Lower leg skin (tissue), 4 donors: ENCODE measurements around the gene PERM1. TPM values are rescaled to one million over a fixed set of nuclear protein-coding genes. Genes with fewer than 3 reads are reported as not detected.
A peak's percentile ranks its signal among the peaks of the same experiment; 100 is the strongest.
"Not testable (repeated sequence)": the region's sequence is repeated elsewhere in the genome, so short reads cannot be mapped to it uniquely, and the experiment has no call there.

Experiments
- DNase-seq, 2 donors: peaks; one replicate each; pipeline ENCODE4 v3.0.0-alpha.2; 2019; ENCODE audit warnings: low spot score in 2 of 2
- H3K4me3 ChIP-seq: fragments of 200-600 bp; sonication (generic); 2 replicates; pipeline ENCODE4 v1.5.1; 2017; ENCODE audit warnings: mild to moderate bottlenecking, low read depth; ENCODE audit not compliant: poor library complexity, severe bottlenecking
- CTCF ChIP-seq, 3 donors: fragments of 450-650 bp; IDR thresholded peaks; one replicate each; pipeline ENCODE4 v1.5.1; 2016; ENCODE audit warnings: antibody characterized with exemption in 3 of 3, mild to moderate bottlenecking in 3 of 3, moderate library complexity in 2 of 3
- POLR2A ChIP-seq, 2 donors: fragments of 450-650 bp; IDR thresholded peaks; one replicate each; pipeline ENCODE4 v1.6.1; 2016 to 2017; ENCODE audit warnings: antibody characterized with exemption in 2 of 2, mild to moderate bottlenecking in 1 of 2, moderate library complexity in 1 of 2
- WGBS, 2 donors: methylation state at CpG; one replicate each; pipeline ENCODE4 v1.1.5; 2018; 5-methylcytosine and 5-hydroxymethylcytosine counted together
- intact Hi-C: fragments of 100-400 bp; cut with DNase I; formaldehyde crosslinking; loops from one replicate; pipeline ENCODE4 v1.15.0; 2023; ENCODE audit warnings: low total_unique reads
- total RNA-seq, 4 donors: library from RNA; depleted of rRNA; stranded (reverse); fragments of >200 nt; gene quantifications; one replicate each; pipeline ENCODE4 v1.1.0, GENCODE V29; 2016

Gene PERM1
- total RNA-seq, 4 donors from 2014 or later = 0.17 to 0.46 (median 0.29) TPM; not detected in 1

DNA sequence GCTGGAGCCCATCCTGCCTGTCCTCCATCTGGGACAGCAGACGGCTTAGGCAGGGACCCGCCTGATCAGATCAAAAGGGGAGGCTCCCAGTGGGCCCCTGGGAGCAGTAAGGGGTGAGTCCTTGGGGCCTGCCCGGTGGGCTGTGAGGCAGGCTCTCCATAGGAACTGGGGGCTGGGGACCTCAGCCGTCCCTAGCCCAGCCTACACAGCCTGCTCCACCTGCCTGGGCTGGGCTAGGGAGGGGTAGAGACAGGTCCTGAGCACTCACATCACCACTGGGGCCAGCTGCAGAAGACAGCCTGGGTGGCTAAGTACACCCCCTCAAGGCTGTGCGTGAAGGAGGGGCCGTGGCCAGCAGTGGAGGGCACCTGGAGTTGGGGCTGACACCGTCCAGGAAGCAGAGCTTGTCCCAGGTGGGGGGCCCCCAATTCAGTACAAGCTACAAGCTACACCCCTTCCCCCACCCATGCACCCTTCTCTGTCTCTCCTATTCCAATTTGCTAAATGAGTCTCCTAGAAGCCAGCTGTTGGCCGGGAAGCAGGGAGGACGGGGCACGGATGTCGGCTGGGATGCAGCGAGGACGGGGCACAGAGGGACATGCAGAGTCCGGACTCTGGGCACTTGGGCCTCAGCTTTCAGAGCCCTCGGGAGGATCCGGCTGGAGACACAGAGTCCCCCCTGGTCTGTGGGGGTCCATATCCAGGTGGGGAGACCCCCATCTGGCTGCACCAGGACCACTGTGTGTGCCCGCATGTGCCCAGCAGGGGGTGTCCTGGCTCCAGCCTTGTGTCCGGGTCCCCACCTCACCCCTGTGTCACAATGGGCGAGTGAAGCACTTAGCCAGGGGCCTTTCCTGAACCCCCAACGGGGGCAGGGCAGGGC, 33.1 kb upstream of the PERM1 start:
- 80 to 81% methylated on average over 20 of the region's 20 CpGs for WGBS, 2 donors
- no peak for TF ChIP-seq POLR2A (IDR thresholded peaks at IDR 0.05)
- no peak for TF ChIP-seq CTCF (IDR thresholded peaks at IDR 0.05)

GRCh38 chr1:1013922-1014648, 32.2 kb upstream of the PERM1 start:
- 61 to 75% methylated on average over 29 to 39 of the region's 41 CpGs for WGBS, 2 donors
- TF ChIP-seq CTCF (IDR thresholded peaks at IDR 0.05) = no peak
- TF ChIP-seq POLR2A (IDR thresholded peaks at IDR 0.05) = no peak
- intact Hi-C loops = no loop called here
- no peak for DNase-seq
- peak overlapping the region; percentile 4 for H3K4me3 ChIP-seq

More for the DNA sequence above, 33.1 kb upstream of the PERM1 start:
- intact Hi-C loops = no loop called here
- no peak for DNase-seq
- no peak overlapping the region for H3K4me3 ChIP-seq

DNA sequence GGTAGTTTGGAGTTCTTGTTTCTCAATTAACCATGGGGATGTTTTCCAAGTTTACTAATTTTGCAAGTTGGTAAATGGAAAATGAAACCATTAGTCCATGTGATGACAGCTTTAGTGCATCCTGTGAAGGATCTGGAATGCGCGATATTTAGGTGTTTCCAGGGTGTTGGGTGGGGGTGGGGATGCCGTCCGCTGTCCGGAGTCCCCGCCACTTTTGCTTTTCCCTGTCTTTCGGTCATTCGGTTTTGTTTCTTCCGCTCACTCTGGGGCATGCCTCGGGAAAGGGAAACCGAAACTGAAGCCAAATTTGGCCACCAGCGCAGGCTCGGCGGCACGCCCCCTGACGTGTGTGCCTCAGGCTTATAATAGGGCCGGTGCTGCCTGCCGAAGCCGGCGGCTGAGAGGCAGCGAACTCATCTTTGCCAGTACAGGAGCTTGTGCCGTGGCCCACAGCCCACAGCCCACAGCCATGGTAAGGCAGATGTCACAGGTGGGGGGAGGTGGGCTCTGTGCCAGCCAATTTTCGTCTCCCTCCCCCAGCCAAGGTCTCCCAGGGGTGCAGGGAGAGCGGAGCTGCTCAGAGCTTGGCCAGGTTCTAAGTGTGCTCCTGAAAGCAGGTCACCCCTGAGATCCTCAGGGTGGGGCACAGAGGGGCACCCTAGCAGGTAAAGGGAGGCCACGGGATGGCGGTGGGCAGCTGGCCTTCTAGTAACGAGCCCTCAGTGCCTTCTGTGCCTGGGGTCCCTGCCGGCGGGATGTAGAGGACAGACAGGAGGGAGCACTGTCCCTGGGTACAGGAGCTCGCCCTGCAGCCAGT, 31.4 kb upstream of the PERM1 start, which contains the start of gene ISG15:
TSS of gene ISG15 (plus strand) at position 393 of the 817 bp plus-strand sequence. CDS start at position 470, 77 bp downstream.
- intact Hi-C loops = no loop called here
- TF ChIP-seq CTCF (IDR thresholded peaks at IDR 0.05) (no peak), POLR2A (IDR thresholded peaks at IDR 0.05) (no peak)
- H3K4me3 ChIP-seq = peak within 1 kb of the TSS; percentile 4
- peak; percentile 84 to 97 for DNase-seq
- 1 to 7% methylated on average over 26 to 29 of the region's 30 CpGs for WGBS, 2 donors

DNA sequence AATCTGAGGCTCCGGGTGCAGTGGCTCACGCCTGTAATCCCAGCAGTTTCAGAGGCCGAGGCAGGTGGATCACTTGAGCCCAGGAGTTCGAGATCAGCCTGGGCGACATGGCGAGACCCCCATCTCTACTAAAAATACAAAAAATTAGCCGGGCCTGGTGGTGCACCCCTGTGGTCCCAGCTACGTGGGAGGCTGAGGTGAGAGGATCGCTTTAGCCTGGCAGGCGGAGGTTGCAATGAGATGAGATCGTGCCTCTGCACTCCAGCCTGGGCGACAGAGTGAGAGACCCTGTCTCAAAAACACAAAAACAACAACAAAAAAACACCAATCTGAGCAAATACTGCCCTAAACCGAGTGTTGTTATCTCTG, 30.8 kb upstream of the PERM1 start:
- WGBS, 2 donors = 63 to 67% methylated on average over 13 of the region's 13 CpGs
- H3K4me3 ChIP-seq = peak overlapping the region; percentile 4
- intact Hi-C loops, DNase-seq: not testable (repeated sequence)

DNA sequence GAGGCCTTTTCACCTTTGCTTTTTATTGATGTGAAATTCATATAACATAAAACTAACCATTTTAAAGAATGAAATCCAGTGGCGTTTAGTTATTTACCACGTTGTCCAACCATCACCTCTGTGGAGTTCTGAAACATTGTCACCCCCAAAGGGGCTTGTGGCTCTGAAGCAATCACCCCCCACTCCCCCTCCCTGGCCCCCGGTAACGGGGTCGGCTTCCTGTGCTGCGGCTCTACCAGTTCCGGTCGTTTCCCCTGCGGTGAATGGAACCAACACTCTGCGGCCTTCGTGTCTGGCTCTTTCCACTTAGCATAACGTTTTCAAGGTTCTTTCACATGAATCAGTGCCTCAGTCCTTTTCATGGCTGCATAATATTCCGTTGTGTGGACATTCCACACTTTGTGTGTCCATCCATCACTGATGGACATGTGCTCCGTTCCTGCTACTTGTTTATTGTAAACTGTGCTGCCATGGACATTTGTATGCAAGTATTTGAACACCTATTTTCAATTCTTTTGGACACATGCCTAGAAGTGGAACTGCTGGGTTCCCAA, 29.6 kb upstream of the PERM1 start:
- WGBS, 2 donors = 84 to 86% methylated on average over 14 of the region's 14 CpGs
- no peak overlapping the region for H3K4me3 ChIP-seq
- DNase-seq = no peak
- intact Hi-C loops = no loop called here
- TF ChIP-seq POLR2A (IDR thresholded peaks at IDR 0.05) = no peak
- no peak for TF ChIP-seq CTCF (IDR thresholded peaks at IDR 0.05)

DNA sequence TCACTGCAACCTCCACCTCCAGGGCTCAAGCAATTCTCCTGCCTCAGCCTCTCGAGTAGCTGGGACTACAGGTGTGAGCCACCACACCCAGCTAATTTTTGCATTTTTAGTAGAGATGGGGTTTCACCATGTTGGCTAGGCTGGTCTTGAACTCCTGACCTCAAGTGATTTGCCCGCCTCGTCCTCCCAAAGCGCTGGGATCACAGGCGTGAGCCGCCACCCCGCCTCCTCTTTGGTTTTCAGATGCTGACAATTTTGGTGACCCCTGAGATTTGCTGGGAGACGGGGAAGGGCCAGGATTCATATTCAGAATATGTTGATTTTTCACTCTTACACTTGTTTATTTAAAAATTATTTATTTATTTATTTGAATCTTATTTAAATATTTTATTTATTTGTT, 28.2 kb upstream of the PERM1 start:
- WGBS, 2 donors = 92 to 93% methylated on average over 8 of the region's 8 CpGs
- H3K4me3 ChIP-seq, DNase-seq, intact Hi-C loops: not testable (repeated sequence)
